Subcutaneous abdominal adipose tissue (tissue), 5 donors: ENCODE data around the gene LONRF3.
"Not testable (repeated sequence)": the region's sequence is repeated elsewhere in the genome, so short reads cannot be mapped to it uniquely, and the experiment has no call there.

Experiments
- H3K27ac ChIP-seq: one replicate; pipeline ENCODE4 v1.7.0; 2013; ENCODE audit warnings: low read depth, mild to moderate bottlenecking, inconsistent platforms, low read length, moderate library complexity
- H3K27me3 ChIP-seq, 5 donors: one replicate each; pipeline ENCODE4 v1.7.0; 2013; ENCODE audit warnings: low read length in 5 of 5, inconsistent platforms in 1 of 5; ENCODE audit not compliant: control insufficient read depth in 5 of 5, insufficient read depth in 4 of 5
- H3K36me3 ChIP-seq, 5 donors: one replicate each; pipeline ENCODE4 v1.7.0; 2013; ENCODE audit warnings: low read length in 5 of 5; ENCODE audit not compliant: control insufficient read depth in 5 of 5, insufficient read depth in 5 of 5
- H3K4me1 ChIP-seq, 5 donors: one replicate each; pipeline ENCODE4 v1.7.0; 2013; ENCODE audit warnings: low read length in 5 of 5, mild to moderate bottlenecking in 3 of 5, moderate library complexity in 1 of 5; ENCODE audit not compliant: control insufficient read depth in 5 of 5, insufficient read depth in 5 of 5
- H3K4me3 ChIP-seq, 5 donors: one replicate each; pipeline ENCODE4 v1.7.0; 2013; ENCODE audit warnings: low read length in 5 of 5, low read depth in 1 of 5
- H3K9ac ChIP-seq, 5 donors: one replicate each; pipeline ENCODE4 v1.7.0; 2013; ENCODE audit warnings: low read length in 5 of 5, mild to moderate bottlenecking in 4 of 5, moderate library complexity in 3 of 5
- H3K9me3 ChIP-seq, 5 donors: one replicate each; pipeline ENCODE4 v1.7.0; 2013; ENCODE audit warnings: low read length in 5 of 5; ENCODE audit not compliant: control insufficient read depth in 5 of 5
- donor health status: healthy.
- donor health status: healthy.
- donor health status: healthy.
- donor health status: healthy.
- donor health status: healthy.

LONRF3 gene

DNA sequence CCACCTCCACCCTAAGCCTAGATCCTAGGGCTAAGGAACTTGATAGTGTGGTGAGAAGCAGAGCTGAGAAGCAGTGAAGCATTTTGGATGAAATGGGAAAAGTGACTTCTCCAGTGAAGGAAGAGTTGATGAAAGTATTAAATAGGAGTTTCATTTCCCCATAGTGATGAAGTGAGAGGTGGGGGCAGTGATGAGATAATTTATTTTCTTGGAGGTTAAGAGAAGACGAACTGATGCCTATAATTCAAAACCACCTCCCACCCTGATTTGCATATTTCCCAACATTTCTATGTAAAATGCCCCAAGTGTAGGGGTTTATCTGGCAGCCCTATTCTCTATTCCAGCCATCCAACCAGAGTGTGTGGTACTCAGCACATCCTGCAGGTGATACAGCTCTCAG lies 6.3 kb downstream of the LONRF3 start:
- Histone ChIP-seq H3K4me3 (no peak overlapping the region), H3K27me3 (peaks cover 0 to 3% (median 0%) of the 10 kb centered on the region in 5 donors), H3K9me3 (no peaks in the 10 kb centered on the region), H3K9ac (no peak overlapping the region), H3K4me1 (peaks cover 0 to 22% (median 7%) of the 10 kb centered on the region in 5 donors), H3K36me3 (peaks cover 0 to 12% (median 4%) of the 10 kb centered on the region in 5 donors), H3K27ac (no peak overlapping the region)

DNA sequence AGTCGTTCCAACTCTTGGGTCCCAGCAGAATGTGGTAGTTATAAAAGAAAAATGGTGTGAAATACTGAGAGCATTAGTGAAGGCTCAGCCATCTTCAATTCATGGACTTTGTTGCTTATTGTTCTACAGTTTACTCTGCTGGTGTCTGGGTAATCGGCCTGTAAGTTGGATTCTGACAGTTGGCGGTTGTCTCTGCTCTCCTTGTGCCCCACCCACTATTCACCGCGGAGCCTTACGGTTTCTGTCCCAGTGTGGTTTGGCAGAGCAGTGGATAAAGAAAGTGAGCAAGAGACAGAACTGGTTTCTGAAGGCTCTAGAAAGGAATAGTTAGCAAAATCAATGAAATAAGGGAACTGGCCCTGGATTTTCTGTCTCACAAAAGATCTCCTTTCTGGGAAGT lies 9.1 kb downstream of the LONRF3 start:
- Histone ChIP-seq H3K36me3 (peaks cover 0 to 18% (median 8%) of the 10 kb centered on the region in 5 donors), H3K27me3 (no peaks in the 10 kb centered on the region), H3K9me3 (no peaks in the 10 kb centered on the region), H3K4me1 (peaks cover 0 to 5% (median 0%) of the 10 kb centered on the region in 5 donors), H3K4me3 (no peak overlapping the region), H3K9ac (no peak overlapping the region), H3K27ac (no peak overlapping the region)

DNA sequence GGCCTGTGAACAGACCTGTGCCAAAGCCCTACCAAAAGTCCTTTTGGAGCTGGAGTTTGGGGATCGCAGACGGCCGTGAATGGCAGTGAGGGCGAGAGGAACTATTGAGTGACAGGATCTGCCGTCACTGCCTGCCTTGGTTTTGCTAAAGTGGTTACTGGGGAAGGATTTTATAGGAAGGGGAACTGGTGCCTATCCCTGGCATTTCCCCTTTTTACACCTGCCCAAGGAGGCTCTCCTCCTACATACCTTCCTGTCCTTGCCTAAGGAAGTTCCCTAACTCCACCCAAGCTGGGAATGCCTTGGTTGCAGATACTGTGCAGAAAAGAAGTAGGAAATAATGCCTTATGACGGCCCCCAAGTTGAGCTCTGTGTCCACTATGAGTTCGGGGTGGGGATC lies 14.5 kb downstream of the LONRF3 start:
- no peak overlapping the region for H3K9ac ChIP-seq
- no peak overlapping the region for H3K4me3 ChIP-seq
- H3K27ac ChIP-seq: no peak overlapping the region
- no peaks in the 10 kb centered on the region for H3K9me3 ChIP-seq
- H3K4me1 ChIP-seq: no peaks in the 10 kb centered on the region
- peaks cover 3 to 41% (median 25%) of the 10 kb centered on the region in 5 donors for H3K36me3 ChIP-seq
- H3K27me3 ChIP-seq: peaks cover 0 to 7% (median 0%) of the 10 kb centered on the region in 5 donors

DNA sequence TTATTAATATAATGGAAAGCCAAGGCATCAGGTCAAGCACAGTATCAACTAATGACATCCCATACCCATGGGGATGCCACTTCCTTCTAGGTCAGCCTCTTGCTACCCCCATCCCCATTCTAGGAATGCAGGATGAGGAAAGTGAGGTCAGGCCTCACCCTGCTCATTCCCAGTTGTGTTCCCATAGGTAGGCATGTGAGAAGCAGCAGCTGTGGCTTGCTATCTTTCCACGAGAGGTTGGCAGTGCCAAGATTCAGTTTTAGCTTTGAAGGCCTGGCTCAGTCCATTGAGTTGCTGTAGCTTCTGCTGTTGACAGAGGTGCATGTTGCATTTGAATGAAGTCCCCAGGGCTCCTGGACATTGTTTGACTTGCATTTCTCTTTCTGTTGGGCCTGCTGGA lies 15.5 kb downstream of the LONRF3 start:
- H3K9me3 ChIP-seq: no peaks in the 10 kb centered on the region
- H3K4me3 ChIP-seq: no peak overlapping the region
- H3K36me3 ChIP-seq: peaks cover 3 to 34% (median 25%) of the 10 kb centered on the region in 5 donors
- H3K27ac ChIP-seq: no peak overlapping the region
- no peaks in the 10 kb centered on the region for H3K4me1 ChIP-seq
- H3K27me3 ChIP-seq: peaks cover 0 to 7% (median 0%) of the 10 kb centered on the region in 5 donors
- H3K9ac ChIP-seq: no peak overlapping the region

DNA sequence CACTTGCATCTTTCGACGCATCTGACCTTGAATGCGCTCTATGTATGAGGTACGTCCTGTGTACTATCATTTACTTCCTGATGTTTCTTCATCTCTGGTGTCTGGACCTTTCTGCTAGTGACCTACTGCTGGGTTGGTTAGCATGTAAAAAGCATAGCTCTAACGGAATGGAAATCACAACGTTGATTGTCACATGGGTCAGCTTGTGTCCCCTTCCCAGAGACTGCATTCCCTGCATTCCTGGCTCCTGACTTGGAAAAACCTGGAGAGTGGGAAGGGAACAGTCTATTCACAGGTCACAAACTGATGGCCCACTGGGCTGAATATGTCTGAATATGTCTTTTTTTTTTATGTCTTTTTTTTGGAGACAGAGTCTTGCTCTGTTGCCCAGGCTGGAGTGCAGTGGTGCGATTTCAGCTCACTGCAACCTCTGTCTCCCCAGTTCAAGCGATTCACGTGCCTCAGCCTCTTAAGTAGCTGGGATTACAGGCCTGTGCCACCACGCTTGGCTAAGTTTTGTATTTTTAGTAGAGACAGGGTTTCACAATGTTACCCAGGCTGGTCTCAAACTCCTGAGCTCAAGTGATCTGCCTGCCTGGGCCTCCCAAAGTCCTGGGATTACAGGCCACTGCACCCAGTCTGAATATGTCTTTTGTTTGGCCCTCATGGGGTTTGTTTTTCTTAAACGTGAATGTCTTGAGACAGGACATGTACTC lies 16.3 kb downstream of the LONRF3 start:
- Histone ChIP-seq H3K4me1 (no peaks in the 10 kb centered on the region), H3K36me3 (peaks cover 3 to 34% (median 23%) of the 10 kb centered on the region in 5 donors), H3K4me3 (no peak overlapping the region), H3K9ac (no peak overlapping the region), H3K9me3 (no peaks in the 10 kb centered on the region), H3K27me3 (peaks cover 0 to 7% (median 0%) of the 10 kb centered on the region in 5 donors), H3K27ac (no peak overlapping the region)

DNA sequence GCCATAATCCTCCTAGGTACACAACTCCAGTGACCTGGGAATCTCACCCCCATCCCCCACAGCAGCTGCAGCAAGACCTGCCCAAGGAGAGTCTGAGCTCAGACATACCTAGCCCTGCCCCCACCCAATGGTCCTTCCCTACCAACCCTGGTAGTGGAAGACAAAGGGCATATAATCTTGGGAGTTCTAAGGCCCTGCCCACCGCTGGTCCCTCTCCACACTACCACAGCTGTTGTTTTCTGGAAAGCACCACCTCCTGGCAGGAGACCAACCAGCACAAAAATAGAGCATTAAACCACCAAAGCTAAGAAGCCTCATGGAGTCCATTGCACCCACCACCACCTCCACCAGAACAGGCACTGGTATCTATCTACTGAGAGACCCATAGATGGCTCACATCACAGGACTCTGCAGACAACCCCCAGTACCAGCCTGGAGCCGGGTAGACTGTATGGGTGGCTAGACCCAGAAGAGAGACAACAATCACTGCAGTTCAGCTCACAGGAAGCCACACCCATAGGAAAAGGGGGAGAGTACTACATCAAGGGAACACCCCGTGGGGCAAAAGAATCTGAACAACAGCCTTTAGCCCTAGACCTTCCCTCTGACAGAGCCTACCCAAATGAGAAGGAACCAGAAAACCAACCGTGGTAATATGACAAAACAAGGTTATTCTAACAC lies 18.2 kb downstream of the LONRF3 start:
- H3K9ac ChIP-seq, H3K9me3 ChIP-seq, H3K27ac ChIP-seq, H3K4me3 ChIP-seq, H3K27me3 ChIP-seq, H3K4me1 ChIP-seq: not testable (repeated sequence)
- peaks cover 6 to 29% (median 19%) of the 10 kb centered on the region in 5 donors for H3K36me3 ChIP-seq

DNA sequence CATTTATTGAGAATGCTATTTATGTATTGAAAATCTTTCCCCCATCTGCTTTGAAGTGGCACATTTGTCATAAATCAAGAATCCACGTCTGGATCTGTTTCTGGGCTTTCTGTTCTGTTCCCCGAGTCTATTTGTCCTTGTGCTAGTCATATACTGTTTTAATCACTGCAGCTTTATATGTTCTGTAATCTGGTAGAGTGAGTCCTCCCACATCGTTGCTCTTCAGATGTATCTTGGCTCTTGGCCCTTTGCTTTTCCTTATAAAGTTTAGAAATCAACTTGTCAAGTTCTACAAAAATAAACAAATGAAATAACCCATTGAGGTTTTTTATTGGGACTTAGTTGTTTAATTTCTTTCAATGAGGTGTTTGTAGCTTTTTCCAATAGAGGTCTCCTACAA lies 29.0 kb downstream of the LONRF3 start:
- Histone ChIP-seq H3K36me3 (peaks cover 0 to 6% (median 0%) of the 10 kb centered on the region in 5 donors), H3K4me1 (peaks cover 0 to 7% (median 0%) of the 10 kb centered on the region in 5 donors), H3K27me3 (peaks cover 0 to 4% (median 0%) of the 10 kb centered on the region in 5 donors), H3K9ac (no peak overlapping the region), H3K27ac (no peak overlapping the region), H3K4me3 (no peak overlapping the region), H3K9me3 (no peaks in the 10 kb centered on the region)

DNA sequence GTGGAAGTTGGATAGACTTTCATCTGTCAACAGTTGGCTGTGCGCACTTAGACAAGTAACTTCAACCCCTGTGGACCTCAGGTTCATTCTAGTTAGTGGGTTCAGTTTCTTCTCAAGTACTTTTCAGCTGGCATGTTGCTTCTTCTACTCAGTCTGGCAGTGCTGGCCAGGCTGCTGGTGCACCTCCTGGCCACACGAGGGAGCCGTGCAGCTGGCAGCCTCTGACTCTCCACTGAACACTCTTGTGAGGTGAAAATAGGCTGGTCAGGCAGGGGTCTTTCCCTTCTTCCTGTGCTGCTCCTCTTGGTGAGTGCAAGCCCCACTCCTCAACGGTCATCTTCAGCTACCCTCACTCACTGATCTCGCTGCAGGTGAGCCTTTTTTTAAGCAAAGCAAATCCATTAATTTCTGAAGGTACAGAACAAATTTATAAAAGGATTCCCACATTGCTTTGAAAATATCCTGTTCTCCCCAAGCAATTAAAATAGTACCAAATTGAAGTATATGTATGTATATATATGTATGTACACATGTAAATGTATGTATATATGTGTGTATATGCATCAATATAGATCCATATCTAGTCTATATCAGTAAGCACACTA lies 30.6 kb downstream of the LONRF3 start:
- Histone ChIP-seq H3K9me3 (no peaks in the 10 kb centered on the region), H3K9ac (no peak overlapping the region), H3K36me3 (peaks cover 3 to 14% (median 7%) of the 10 kb centered on the region in 5 donors), H3K27ac (no peak overlapping the region), H3K4me3 (no peak overlapping the region), H3K4me1 (peaks cover 0 to 7% (median 0%) of the 10 kb centered on the region in 5 donors), H3K27me3 (peaks cover 0 to 3% (median 0%) of the 10 kb centered on the region in 5 donors)

DNA sequence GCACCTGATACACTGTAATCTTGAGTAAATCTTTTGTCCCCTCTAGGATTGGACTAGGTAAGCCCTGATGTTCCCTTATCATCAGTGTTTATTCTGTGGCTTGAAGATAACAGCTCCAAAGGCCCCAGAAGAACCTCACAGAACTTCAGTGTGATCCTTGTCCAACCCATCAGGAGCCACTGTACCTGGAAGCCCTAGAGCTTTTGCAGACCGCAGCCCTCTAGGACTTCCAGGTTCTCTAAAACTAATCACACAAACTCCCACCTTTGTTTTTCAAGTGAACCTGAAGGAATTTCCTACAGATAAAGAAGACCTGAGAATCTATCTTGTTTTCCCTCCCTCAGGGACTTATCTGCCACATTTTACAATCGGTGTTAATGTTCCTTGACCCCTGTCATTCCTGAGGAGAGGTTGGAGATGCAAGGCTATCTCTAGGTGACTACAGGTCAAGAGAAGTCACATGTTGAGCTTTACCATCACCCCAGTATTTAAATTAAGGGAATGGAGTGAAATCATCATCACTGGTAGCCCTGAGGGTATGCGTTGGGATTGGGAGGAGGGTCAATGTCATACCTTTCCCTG lies 32.9 kb downstream of the LONRF3 start:
- Histone ChIP-seq H3K4me1 (no peaks in the 10 kb centered on the region), H3K4me3 (no peak overlapping the region), H3K27me3 (peaks cover 0 to 5% (median 0%) of the 10 kb centered on the region in 5 donors), H3K27ac (no peak overlapping the region), H3K9me3 (no peaks in the 10 kb centered on the region), H3K36me3 (peaks cover 5 to 14% (median 12%) of the 10 kb centered on the region in 5 donors), H3K9ac (no peak overlapping the region)
